ENCODE results near the gene TOMM34. TPM values are rescaled to one million over a fixed set of nuclear protein-coding genes. Genes with fewer than 3 reads are reported as not detected.
A peak's percentile ranks its signal among the peaks of the same experiment; 100 is the strongest.

The TOMM34 gene
- total RNA-seq, 2 experiments from 2014 or later, result 60.5 to 62.4 TPM

GRCh38 chr20:44961870-44962267 lies 1.7 kb upstream of the TOMM34 start:
- Mint-ChIP-seq H3K4me1 (ENCODE audit: low read depth) (peaks cover 69% of the 10 kb centered on the region), H3K4me3 (no peak overlapping the region), H3K27ac (peak overlapping the region; percentile 99), H3K27me3 (no peaks in the 10 kb centered on the region), H3K9me3 (peaks cover 2% of the 10 kb centered on the region), H3K36me3 (ENCODE audit: low read depth) (peaks cover 31% of the 10 kb centered on the region)
- no peak for ATAC-seq
- ChIA-PET CTCF (interaction anchor here (3.1 kb wide), 1 partner anchor 10 kb away, joined by 9 read pairs; no protein-coding TSS in a partner anchor), POLR2A (interaction anchor here (1.0 to 3.7 kb wide), 4 partner anchors 12 to 20 kb away, joined by 3 to 35 read pairs (median 10); no protein-coding TSS in a partner anchor)
- no peak for TF ChIP-seq CTCF (IDR thresholded peaks at IDR 0.05)
- intact Hi-C loops (cut with micrococcal nuclease), result loop anchor here (5.0 kb wide), 1 partner anchor 75 kb away; the partner anchor contains the start of gene YWHAB
- DNase-seq, result no peak

GRCh38 chr20:44961011-44961869 lies 1.0 kb upstream of the TOMM34 start:
- Mint-ChIP-seq H3K4me3 (peak overlapping the region; percentile 84), H3K4me1 (ENCODE audit: low read depth) (peaks cover 74% of the 10 kb centered on the region), H3K27ac (peak overlapping the region; percentile 99), H3K9me3 (peaks cover 2% of the 10 kb centered on the region), H3K36me3 (ENCODE audit: low read depth) (peaks cover 30% of the 10 kb centered on the region), H3K27me3 (no peaks in the 10 kb centered on the region)
- no peak for ATAC-seq
- intact Hi-C loops (cut with micrococcal nuclease), result loop anchor here (5.0 kb wide), 1 partner anchor 74 kb away; the partner anchor contains the start of gene YWHAB
- DNase-seq, result no peak
- no peak for TF ChIP-seq CTCF (IDR thresholded peaks at IDR 0.05)
- ChIA-PET POLR2A (interaction anchor here (0.7 to 3.7 kb wide), 11 partner anchors 9 to 69 kb away, joined by 3 to 35 read pairs (median 4); no protein-coding TSS in a partner anchor), CTCF (interaction anchor here (1.0 to 3.1 kb wide), 4 partner anchors 9 to 151 kb away, joined by 3 to 9 read pairs (median 3); no protein-coding TSS in a partner anchor)

GRCh38 chr20:44959638-44960102 lies 527 bp downstream of the TOMM34 start:
- POLR2A ChIA-PET, result interaction anchor here (0.9 to 3.7 kb wide), 21 partner anchors 9 to 91 kb away, joined by 3 to 35 read pairs (median 5); partner anchors contain the start of genes PABPC1L and YWHAB
- no peak for TF ChIP-seq CTCF (IDR thresholded peaks at IDR 0.05)
- Mint-ChIP-seq H3K4me3 (peak overlapping the region; percentile 84), H3K27me3 (no peaks in the 10 kb centered on the region), H3K9me3 (peaks cover 2% of the 10 kb centered on the region), H3K36me3 (ENCODE audit: low read depth) (peaks cover 45% of the 10 kb centered on the region), H3K27ac (peak overlapping the region; percentile 99), H3K4me1 (ENCODE audit: low read depth) (peaks cover 71% of the 10 kb centered on the region)
- ATAC-seq, result peak; percentile 64
- DNase-seq, result peak; percentile 92
- intact Hi-C loops (cut with micrococcal nuclease), result loop anchor here (5.0 kb wide), 1 partner anchor 72 kb away; the partner anchor contains the start of gene YWHAB
- CTCF ChIA-PET, result interaction anchor here (0.6 to 3.1 kb wide), 7 partner anchors 8 to 152 kb away, joined by 3 to 12 read pairs (median 3); no protein-coding TSS in a partner anchor

GRCh38 chr20:44959082-44959637 lies 1.0 kb downstream of the TOMM34 start:
- peaks cover 49% of the 10 kb centered on the region for H3K36me3 Mint-ChIP-seq (ENCODE audit: low read depth)
- peak overlapping the region; percentile 99 for H3K27ac Mint-ChIP-seq
- intact Hi-C loops (cut with micrococcal nuclease), result no loop called here
- H3K9me3 Mint-ChIP-seq, result peaks cover 2% of the 10 kb centered on the region
- ATAC-seq (no peak), DNase-seq (no peak)
- peak overlapping the region; percentile 84 for H3K4me3 Mint-ChIP-seq
- POLR2A ChIA-PET, result interaction anchor here (0.6 to 3.7 kb wide), 19 partner anchors 9 to 95 kb away, joined by 3 to 35 read pairs (median 5); partner anchors contain the start of genes PABPC1L and YWHAB
- H3K4me1 Mint-ChIP-seq (ENCODE audit: low read depth), result peaks cover 70% of the 10 kb centered on the region
- TF ChIP-seq CTCF (IDR thresholded peaks at IDR 0.05), result no peak
- no peaks in the 10 kb centered on the region for H3K27me3 Mint-ChIP-seq
- CTCF ChIA-PET, result interaction anchor here (1.0 to 2.3 kb wide), 4 partner anchors 12 to 137 kb away, joined by 3 to 12 read pairs (median 4); no protein-coding TSS in a partner anchor
